ENCODE measurements around the gene AQP10.
"Not testable (repeated sequence)": the region's sequence is repeated elsewhere in the genome, so short reads cannot be mapped to it uniquely, and the experiment has no call there.

The AQP10 gene

GRCh38 chr1:154360288-154360687 is 39.4 kb downstream of the AQP10 start:
- Histone ChIP-seq H3K27me3 (ENCODE audit: control insufficient read depth, low read length) (0 out of 2 replicates have a peak, but pooled peaks cover 3% of the 10 kb centered on the region), H3K27ac (ENCODE audit: low read depth, low read length) (no peak overlapping the region), H3K9me2 (replicated peaks; ENCODE audit: control insufficient read depth, low read length) (no peaks in the 10 kb centered on the region), H4K20me1 (ENCODE audit: control insufficient read depth, insufficient read depth, low read depth, low read length) (no peaks in the 10 kb centered on the region), H3K4me1 (ENCODE audit: control insufficient read depth, low read length) (no peaks in the 10 kb centered on the region), H3K9me3 (ENCODE audit: control insufficient read depth, insufficient read depth, low read length) (no peaks in the 10 kb centered on the region), H3K4me3 (ENCODE audit: low read length) (no peak overlapping the region), H3K36me3 (ENCODE audit: control insufficient read depth, low read length) (no peaks in the 10 kb centered on the region), H3K79me2 (ENCODE audit: control insufficient read depth, low read length) (no peaks in the 10 kb centered on the region), H3F3A (ENCODE audit: control insufficient read depth, insufficient read depth) (no peaks in the 10 kb centered on the region), H3K4me2 (ENCODE audit: low read length) (no peak overlapping the region)
- no peak for TF ChIP-seq CTCF (IDR thresholded peaks at IDR 0.05; ENCODE audit: low read depth, low read length, poor library complexity, severe bottlenecking)
- TF ChIP-seq EZH2phosphoT487 (IDR thresholded peaks at IDR 0.05; ENCODE audit: borderline replicate concordance, low read length): no peak

- not testable (repeated sequence) for H3K9me3 ChIP-seq (ENCODE audit: control insufficient read depth, insufficient read depth, low read length); H3F3A ChIP-seq (ENCODE audit: control insufficient read depth, insufficient read depth); H3K36me3 ChIP-seq (ENCODE audit: control insufficient read depth, low read length); H3K9me2 ChIP-seq (replicated peaks; ENCODE audit: control insufficient read depth, low read length); H3K4me1 ChIP-seq (ENCODE audit: control insufficient read depth, low read length); H3K27me3 ChIP-seq (ENCODE audit: control insufficient read depth, low read length); H3K4me2 ChIP-seq (ENCODE audit: low read length); H3K27ac ChIP-seq (ENCODE audit: low read depth, low read length); H3K79me2 ChIP-seq (ENCODE audit: control insufficient read depth, low read length); H4K20me1 ChIP-seq (ENCODE audit: control insufficient read depth, insufficient read depth, low read depth, low read length); H3K4me3 ChIP-seq (ENCODE audit: low read length)
Observed at GRCh38 chr1:154360881-154361280, 40.0 kb downstream of the AQP10 start.

DNA sequence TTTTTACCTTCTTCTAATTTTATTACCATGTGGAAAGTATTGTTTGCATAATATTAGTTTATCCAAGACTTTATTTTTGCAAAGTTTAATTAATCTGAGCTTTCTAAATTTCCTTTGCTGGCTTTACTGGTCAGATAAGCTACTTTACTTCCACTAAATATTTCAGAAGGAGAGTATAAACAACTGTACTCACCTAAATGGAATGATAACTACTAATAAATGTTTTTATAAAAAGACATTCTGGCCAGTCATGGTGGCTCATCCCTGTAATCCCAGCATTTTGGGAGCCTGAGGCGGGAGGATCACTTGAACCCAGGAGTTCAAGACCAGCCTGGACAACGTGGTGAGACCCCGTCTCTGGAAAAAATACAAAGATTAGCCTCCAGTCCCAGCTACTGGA is 40.5 kb downstream of the AQP10 start:
- Histone ChIP-seq H3K79me2 (ENCODE audit: control insufficient read depth, low read length) (no peaks in the 10 kb centered on the region), H3K27me3 (ENCODE audit: control insufficient read depth, low read length) (0 out of 2 replicates have a peak, but pooled peaks cover 3% of the 10 kb centered on the region), H3K27ac (ENCODE audit: low read depth, low read length) (no peak overlapping the region), H3F3A (ENCODE audit: control insufficient read depth, insufficient read depth) (no peaks in the 10 kb centered on the region), H3K4me3 (ENCODE audit: low read length) (no peak overlapping the region), H3K4me1 (ENCODE audit: control insufficient read depth, low read length) (no peaks in the 10 kb centered on the region), H4K20me1 (ENCODE audit: control insufficient read depth, insufficient read depth, low read depth, low read length) (no peaks in the 10 kb centered on the region), H3K9me3 (ENCODE audit: control insufficient read depth, insufficient read depth, low read length) (no peaks in the 10 kb centered on the region), H3K9me2 (replicated peaks; ENCODE audit: control insufficient read depth, low read length) (no peaks in the 10 kb centered on the region), H3K36me3 (ENCODE audit: control insufficient read depth, low read length) (no peaks in the 10 kb centered on the region), H3K4me2 (ENCODE audit: low read length) (no peak overlapping the region)
- TF ChIP-seq CTCF (IDR thresholded peaks at IDR 0.05; ENCODE audit: low read depth, low read length, poor library complexity, severe bottlenecking): no peak
- TF ChIP-seq EZH2phosphoT487 (IDR thresholded peaks at IDR 0.05; ENCODE audit: borderline replicate concordance, low read length): no peak

GRCh38 chr1:154371436-154371835 is 50.5 kb downstream of the AQP10 start:
- Histone ChIP-seq H3K36me3 (ENCODE audit: control insufficient read depth, low read length) (no peaks in the 10 kb centered on the region), H3K4me2 (ENCODE audit: low read length) (no peak overlapping the region), H3F3A (ENCODE audit: control insufficient read depth, insufficient read depth) (no peaks in the 10 kb centered on the region), H3K79me2 (ENCODE audit: control insufficient read depth, low read length) (no peaks in the 10 kb centered on the region), H3K4me1 (ENCODE audit: control insufficient read depth, low read length) (no peaks in the 10 kb centered on the region), H4K20me1 (ENCODE audit: control insufficient read depth, insufficient read depth, low read depth, low read length) (no peaks in the 10 kb centered on the region), H3K27me3 (ENCODE audit: control insufficient read depth, low read length) (no peaks in the 10 kb centered on the region), H3K4me3 (ENCODE audit: low read length) (no peak overlapping the region), H3K9me3 (ENCODE audit: control insufficient read depth, insufficient read depth, low read length) (no peaks in the 10 kb centered on the region), H3K27ac (ENCODE audit: low read depth, low read length) (no peak overlapping the region), H3K9me2 (replicated peaks; ENCODE audit: control insufficient read depth, low read length) (no peaks in the 10 kb centered on the region)
- TF ChIP-seq CTCF (IDR thresholded peaks at IDR 0.05; ENCODE audit: low read depth, low read length, poor library complexity, severe bottlenecking): no peak
- no peak for TF ChIP-seq EZH2phosphoT487 (IDR thresholded peaks at IDR 0.05; ENCODE audit: borderline replicate concordance, low read length)

GRCh38 chr1:154373777-154374357 is 53.0 kb downstream of the AQP10 start:
- H3F3A ChIP-seq (ENCODE audit: control insufficient read depth, insufficient read depth); H3K27ac ChIP-seq (ENCODE audit: low read depth, low read length); H3K4me2 ChIP-seq (ENCODE audit: low read length); H3K9me2 ChIP-seq (replicated peaks; ENCODE audit: control insufficient read depth, low read length); H3K36me3 ChIP-seq (ENCODE audit: control insufficient read depth, low read length); H3K4me1 ChIP-seq (ENCODE audit: control insufficient read depth, low read length); H4K20me1 ChIP-seq (ENCODE audit: control insufficient read depth, insufficient read depth, low read depth, low read length); H3K27me3 ChIP-seq (ENCODE audit: control insufficient read depth, low read length); H3K4me3 ChIP-seq (ENCODE audit: low read length); H3K79me2 ChIP-seq (ENCODE audit: control insufficient read depth, low read length); H3K9me3 ChIP-seq (ENCODE audit: control insufficient read depth, insufficient read depth, low read length): not testable (repeated sequence)

Data from DOHH2 (cell line).